Measurements from ENCODE around the gene CDH11. TPM values are rescaled to one million over a fixed set of nuclear protein-coding genes. Genes with fewer than 3 reads are reported as not detected.

The CDH11 gene
- total RNA-seq, 4 donors from 2014 or later, result 13.0 to 37.7 (median 27.8) TPM

GRCh38 chr16:65002265-65002664, 119.6 kb downstream of the CDH11 start:
- Histone ChIP-seq H3K27me3 (no peaks in the 10 kb centered on the region), H3K4me3 (replicated peaks in 1 of 3) (no peak overlapping the region), H3K9me3 (no peaks in the 10 kb centered on the region), H3K4me1 (no peaks in the 10 kb centered on the region), H3K27ac (no peak overlapping the region), H3K36me3 (no peaks in the 10 kb centered on the region)
- TF ChIP-seq POLR2A (IDR thresholded peaks at IDR 0.05) (no peak), CTCF (IDR thresholded peaks at IDR 0.05) (no peak)
- no peak for DNase-seq
- intact Hi-C loops (cut with DNase I), result no loop called here
- WGBS, 2 donors, result 55 to 66% methylated on average over 1 of the region's 1 CpG

GRCh38 chr16:65000654-65001053, 121.2 kb downstream of the CDH11 start:
- DNase-seq, result no peak
- 76 to 94% methylated on average over 3 of the region's 3 CpGs for WGBS, 2 donors
- Histone ChIP-seq H3K9me3 (no peaks in the 10 kb centered on the region), H3K27me3 (no peaks in the 10 kb centered on the region), H3K36me3 (no peaks in the 10 kb centered on the region), H3K4me1 (no peaks in the 10 kb centered on the region), H3K4me3 (replicated peaks in 1 of 3) (no peak overlapping the region), H3K27ac (no peak overlapping the region)
- intact Hi-C loops (cut with DNase I), result no loop called here
- TF ChIP-seq POLR2A (IDR thresholded peaks at IDR 0.05), result no peak
- no peak for TF ChIP-seq CTCF (IDR thresholded peaks at IDR 0.05)

DNA sequence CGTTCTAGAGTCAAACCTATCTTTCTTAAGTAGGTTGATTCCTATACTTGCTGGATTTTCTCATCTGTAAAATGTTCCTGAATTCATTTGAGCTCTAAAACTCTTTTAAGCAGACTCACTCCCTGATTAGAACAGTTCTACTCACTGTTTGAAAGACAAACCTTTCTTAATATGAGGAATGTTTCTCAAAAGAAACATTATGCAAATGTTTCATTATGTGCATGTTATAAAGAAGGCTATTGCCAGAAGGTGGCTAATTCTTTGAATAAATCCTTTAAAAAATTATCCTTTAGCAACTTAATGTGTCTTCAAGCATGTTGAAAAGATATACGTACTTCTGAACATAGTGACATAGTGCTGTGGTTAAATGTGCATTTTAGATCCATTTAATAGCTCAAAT, 124.1 kb downstream of the CDH11 start:
- 79 to 86% methylated on average over 2 of the region's 2 CpGs for WGBS, 2 donors
- intact Hi-C loops (cut with DNase I), result no loop called here
- H3K4me3 ChIP-seq (replicated peaks in 1 of 3), result no peak overlapping the region
- H3K36me3 ChIP-seq, result no peaks in the 10 kb centered on the region
- DNase-seq, result no peak
- TF ChIP-seq CTCF (IDR thresholded peaks at IDR 0.05) (no peak), POLR2A (IDR thresholded peaks at IDR 0.05) (no peak)
- no peaks in the 10 kb centered on the region for H3K27me3 ChIP-seq
- H3K27ac ChIP-seq, result no peak overlapping the region
- H3K4me1 ChIP-seq, result no peaks in the 10 kb centered on the region
- no peaks in the 10 kb centered on the region for H3K9me3 ChIP-seq

DNA sequence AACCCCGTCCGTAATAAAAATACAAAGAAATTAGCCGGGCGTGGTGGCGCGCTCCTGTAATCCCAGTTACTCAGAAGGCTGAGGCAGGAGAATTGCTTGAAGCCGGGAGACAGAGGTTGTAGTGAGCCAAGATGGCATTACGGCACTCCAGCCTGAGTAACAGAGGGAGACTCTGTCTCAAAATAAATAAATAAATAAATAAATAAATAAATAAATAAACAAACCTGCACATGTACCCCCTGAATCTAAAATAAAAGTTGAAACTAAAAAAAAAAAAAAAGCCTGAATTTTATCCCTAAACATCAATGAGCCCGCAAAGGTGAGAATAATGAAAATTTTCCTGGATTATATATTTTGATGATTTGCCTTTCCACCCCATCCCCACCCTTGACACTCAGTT, 124.7 kb downstream of the CDH11 start:
- H3K4me1 ChIP-seq, result no peaks in the 10 kb centered on the region
- no peak overlapping the region for H3K4me3 ChIP-seq (replicated peaks in 1 of 3)
- intact Hi-C loops (cut with DNase I), result no loop called here
- WGBS, 2 donors, result 94 to 96% methylated on average over 9 of the region's 9 CpGs
- no peaks in the 10 kb centered on the region for H3K27me3 ChIP-seq
- DNase-seq, result no peak
- TF ChIP-seq POLR2A (IDR thresholded peaks at IDR 0.05) (no peak), CTCF (IDR thresholded peaks at IDR 0.05) (no peak)
- H3K9me3 ChIP-seq, result no peaks in the 10 kb centered on the region
- H3K36me3 ChIP-seq, result no peaks in the 10 kb centered on the region
- H3K27ac ChIP-seq, result no peak overlapping the region

DNA sequence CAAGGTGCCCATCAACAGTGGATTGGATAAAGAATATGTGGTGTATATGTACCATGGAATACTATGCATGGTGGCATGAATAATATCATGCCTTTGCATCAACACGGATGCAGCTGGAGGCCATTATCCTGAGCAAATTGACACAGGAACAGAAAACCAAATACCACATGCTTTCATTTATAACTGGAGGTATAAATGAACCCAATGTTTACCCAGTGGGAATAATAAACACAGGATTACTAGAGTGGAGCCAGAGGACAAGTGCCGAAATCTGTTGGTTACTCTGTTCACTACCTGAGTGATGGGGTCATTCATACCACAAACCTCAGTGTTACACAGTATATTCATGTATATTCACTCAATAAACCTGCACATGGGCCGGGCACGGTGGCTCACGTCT, 125.2 kb downstream of the CDH11 start:
- H3K27me3 ChIP-seq, result no peaks in the 10 kb centered on the region
- no peak for TF ChIP-seq CTCF (IDR thresholded peaks at IDR 0.05)
- no peak for TF ChIP-seq POLR2A (IDR thresholded peaks at IDR 0.05)
- no peak overlapping the region for H3K4me3 ChIP-seq (replicated peaks in 1 of 3)
- no peak for DNase-seq
- H3K27ac ChIP-seq, result no peak overlapping the region
- intact Hi-C loops (cut with DNase I), result no loop called here
- no peaks in the 10 kb centered on the region for H3K9me3 ChIP-seq
- no peaks in the 10 kb centered on the region for H3K4me1 ChIP-seq
- 95 to 97% methylated on average over 5 of the region's 5 CpGs for WGBS, 2 donors
- no peaks in the 10 kb centered on the region for H3K36me3 ChIP-seq

Measured in thyroid gland (tissue), 4 donors.